GM12872 (cell line): ENCODE results near the gene GGCT.

Experiments
- CTCF ChIP-seq: IDR thresholded peaks from 3 replicates; pipeline ENCODE4 v1.5.1; 2011; ENCODE audit warnings: low read depth, mild to moderate bottlenecking, low read length, moderate library complexity; ENCODE audit not compliant: insufficient read depth

Gene GGCT

GRCh38 chr7:30503274-30504212, 1.1 kb downstream of the GGCT start:
- no peak for TF ChIP-seq CTCF

- TF ChIP-seq CTCF = no peak
Observed at GRCh38 chr7:30502470-30503251, 2.0 kb downstream of the GGCT start.

GRCh38 chr7:30501264-30501663, 3.4 kb downstream of the GGCT start:
- no peak for TF ChIP-seq CTCF

GRCh38 chr7:30493228-30493627, 11.4 kb downstream of the GGCT start:
- no peak for TF ChIP-seq CTCF

GRCh38 chr7:30491417-30491816, 13.2 kb downstream of the GGCT start:
- TF ChIP-seq CTCF = no peak

GRCh38 chr7:30487371-30487770, 17.3 kb downstream of the GGCT start:
- TF ChIP-seq CTCF = no peak

GRCh38 chr7:30485667-30486066, 19.0 kb downstream of the GGCT start:
- no peak for TF ChIP-seq CTCF
